Measurements from ENCODE around the gene MIX23.

GRCh38 chr3:122389197-122389596, 6.2 kb upstream of the MIX23 start:
- TF ChIP-seq CTCF (IDR thresholded peaks at IDR 0.05) (no peak), POLR2A (IDR thresholded peaks at IDR 0.05) (no peak)

All from body of pancreas (tissue), 4 donors.